Omental fat pad (tissue), 4 donors: ENCODE measurements around the gene CDC42EP5. TPM values are rescaled to one million over a fixed set of nuclear protein-coding genes. Genes with fewer than 3 reads are reported as not detected.

ENCODE experiments used
- ATAC-seq: fragments of 150-250 bp; one replicate; pipeline ENCODE4 v1.9.1; 2016; ENCODE audit warnings: mild to moderate bottlenecking, moderate library complexity; ENCODE audit not compliant: low FRiP score
- DNase-seq: peaks from one replicate; pipeline ENCODE4 v3.0.0-alpha.2; 2019; ENCODE audit warnings: low spot score
- total RNA-seq, 4 donors: library from RNA; depleted of rRNA; stranded (reverse); fragments of >200 nt; gene quantifications; one replicate each; pipeline ENCODE4 v1.1.0, GENCODE V29; 2016
- TF ChIP-seq, protein P1 (sequence below), 3 donors: fragments of 450-650 bp; IDR thresholded peaks; one replicate each; pipeline ENCODE4 v1.5.1; 2016 to 2017; ENCODE audit warnings: antibody characterized with exemption in 3 of 3, mild to moderate bottlenecking in 3 of 3, moderate library complexity in 2 of 3

CDC42EP5 gene
- total RNA-seq, 4 donors from 2014 or later, result 12.1 to 24.1 (median 17.4) TPM

DNA sequence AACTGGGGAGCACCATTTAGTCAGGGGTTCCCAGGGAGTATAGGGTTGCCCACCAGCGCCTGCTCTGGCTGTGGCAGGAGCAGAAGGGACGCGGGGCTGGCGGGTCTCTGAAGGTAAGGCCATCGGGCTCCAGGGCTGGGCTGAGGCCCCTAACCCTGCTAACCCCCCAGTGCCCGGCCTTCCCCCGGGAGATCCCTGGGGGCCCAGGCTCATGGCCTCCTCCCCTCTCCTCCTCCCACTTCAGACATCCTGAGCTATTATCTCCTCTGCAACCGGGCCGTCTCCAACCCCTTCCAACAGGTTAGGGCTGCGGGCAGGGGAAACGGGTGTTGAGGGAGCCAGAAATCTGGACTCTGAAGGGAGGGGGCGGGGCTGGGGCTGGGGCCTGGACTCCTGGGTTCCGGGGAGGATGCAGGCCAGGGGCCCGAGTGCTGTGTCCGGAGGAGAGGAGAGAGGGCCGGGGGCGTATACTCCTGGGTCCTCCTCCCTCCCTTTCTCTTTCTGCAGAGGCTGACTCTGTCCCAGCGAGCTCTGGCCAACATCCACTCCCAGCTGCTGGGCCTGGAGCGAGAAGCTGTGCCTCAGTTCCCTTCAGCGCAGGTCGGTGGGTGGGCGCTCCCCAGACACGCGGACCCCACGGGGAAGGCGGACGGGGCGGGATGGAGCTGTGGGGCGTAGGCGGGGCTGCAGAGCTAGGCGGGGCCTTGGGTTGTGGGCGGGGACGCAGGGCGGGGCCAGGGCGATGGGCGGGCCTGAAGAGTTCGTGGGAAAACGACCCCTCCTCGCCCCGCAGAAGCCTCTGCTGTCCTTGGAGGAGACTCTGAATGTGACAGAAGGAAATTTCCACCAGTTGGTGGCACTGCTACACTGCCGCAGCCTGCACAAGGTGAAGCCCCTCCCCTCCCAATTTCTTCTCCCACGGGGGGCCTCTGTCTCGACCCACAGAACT, 42.5 kb downstream of the CDC42EP5 start:
- DNase-seq (no peak), ATAC-seq (no peak)
- TF ChIP-seq, protein P1, sequence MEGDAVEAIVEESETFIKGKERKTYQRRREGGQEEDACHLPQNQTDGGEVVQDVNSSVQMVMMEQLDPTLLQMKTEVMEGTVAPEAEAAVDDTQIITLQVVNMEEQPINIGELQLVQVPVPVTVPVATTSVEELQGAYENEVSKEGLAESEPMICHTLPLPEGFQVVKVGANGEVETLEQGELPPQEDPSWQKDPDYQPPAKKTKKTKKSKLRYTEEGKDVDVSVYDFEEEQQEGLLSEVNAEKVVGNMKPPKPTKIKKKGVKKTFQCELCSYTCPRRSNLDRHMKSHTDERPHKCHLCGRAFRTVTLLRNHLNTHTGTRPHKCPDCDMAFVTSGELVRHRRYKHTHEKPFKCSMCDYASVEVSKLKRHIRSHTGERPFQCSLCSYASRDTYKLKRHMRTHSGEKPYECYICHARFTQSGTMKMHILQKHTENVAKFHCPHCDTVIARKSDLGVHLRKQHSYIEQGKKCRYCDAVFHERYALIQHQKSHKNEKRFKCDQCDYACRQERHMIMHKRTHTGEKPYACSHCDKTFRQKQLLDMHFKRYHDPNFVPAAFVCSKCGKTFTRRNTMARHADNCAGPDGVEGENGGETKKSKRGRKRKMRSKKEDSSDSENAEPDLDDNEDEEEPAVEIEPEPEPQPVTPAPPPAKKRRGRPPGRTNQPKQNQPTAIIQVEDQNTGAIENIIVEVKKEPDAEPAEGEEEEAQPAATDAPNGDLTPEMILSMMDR (IDR thresholded peaks at IDR 0.05), result no peak

DNA sequence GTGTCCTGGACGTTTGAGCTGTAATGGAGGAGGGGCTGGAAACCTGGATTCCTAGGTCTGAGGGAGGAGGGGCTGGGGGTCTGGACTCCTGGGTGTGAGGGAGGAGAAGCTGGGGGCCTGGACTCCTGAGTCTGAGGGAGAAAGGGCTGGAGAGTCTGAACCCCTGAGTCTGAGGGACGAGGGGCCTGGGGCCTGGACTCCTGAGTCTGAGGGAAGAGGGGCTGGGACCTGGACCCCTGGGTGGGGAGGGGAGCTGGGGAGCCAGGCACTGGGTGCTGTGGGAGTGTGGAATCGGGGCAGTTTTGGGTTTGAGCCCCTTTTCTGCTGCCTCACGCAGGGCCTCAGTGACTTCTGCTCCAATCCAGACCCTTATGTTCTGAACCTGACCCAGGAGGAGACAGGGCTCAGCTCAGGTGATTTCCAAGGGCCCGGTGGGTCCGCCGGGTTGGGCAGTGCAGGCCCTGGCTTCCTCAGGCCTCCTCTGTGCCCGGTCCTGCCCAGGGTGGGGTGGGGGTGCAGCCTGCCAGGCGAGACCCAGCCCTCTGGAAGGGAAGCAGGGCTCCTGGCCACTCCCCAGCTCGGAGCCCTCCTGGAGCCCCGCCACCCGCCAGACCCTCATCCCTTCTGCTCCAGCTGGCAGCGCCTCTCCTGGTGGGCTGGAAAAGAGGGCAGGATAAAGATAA, 43.4 kb downstream of the CDC42EP5 start:
- ATAC-seq, result no peak
- TF ChIP-seq, protein P1 (IDR thresholded peaks at IDR 0.05), result no peak
- DNase-seq, result no peak

DNA sequence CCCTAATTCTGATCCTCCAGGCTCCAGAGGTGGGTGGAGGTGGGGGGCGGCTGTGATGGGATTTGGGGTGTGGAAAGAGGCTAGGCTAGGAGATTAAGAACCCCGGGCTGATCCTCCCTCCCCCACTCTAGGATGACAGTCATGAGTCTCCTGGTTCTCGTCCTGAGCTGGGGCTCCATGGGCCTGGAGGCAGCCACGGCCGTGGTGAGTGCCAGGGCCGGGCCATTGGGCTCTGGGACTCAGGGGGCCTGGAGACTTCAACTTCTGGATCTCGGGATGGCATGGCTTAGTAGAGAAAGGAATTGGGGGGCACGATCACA, 44.0 kb downstream of the CDC42EP5 start:
- ATAC-seq (no peak), DNase-seq (no peak)
- TF ChIP-seq, protein P1 (IDR thresholded peaks at IDR 0.05), result no peak

DNA sequence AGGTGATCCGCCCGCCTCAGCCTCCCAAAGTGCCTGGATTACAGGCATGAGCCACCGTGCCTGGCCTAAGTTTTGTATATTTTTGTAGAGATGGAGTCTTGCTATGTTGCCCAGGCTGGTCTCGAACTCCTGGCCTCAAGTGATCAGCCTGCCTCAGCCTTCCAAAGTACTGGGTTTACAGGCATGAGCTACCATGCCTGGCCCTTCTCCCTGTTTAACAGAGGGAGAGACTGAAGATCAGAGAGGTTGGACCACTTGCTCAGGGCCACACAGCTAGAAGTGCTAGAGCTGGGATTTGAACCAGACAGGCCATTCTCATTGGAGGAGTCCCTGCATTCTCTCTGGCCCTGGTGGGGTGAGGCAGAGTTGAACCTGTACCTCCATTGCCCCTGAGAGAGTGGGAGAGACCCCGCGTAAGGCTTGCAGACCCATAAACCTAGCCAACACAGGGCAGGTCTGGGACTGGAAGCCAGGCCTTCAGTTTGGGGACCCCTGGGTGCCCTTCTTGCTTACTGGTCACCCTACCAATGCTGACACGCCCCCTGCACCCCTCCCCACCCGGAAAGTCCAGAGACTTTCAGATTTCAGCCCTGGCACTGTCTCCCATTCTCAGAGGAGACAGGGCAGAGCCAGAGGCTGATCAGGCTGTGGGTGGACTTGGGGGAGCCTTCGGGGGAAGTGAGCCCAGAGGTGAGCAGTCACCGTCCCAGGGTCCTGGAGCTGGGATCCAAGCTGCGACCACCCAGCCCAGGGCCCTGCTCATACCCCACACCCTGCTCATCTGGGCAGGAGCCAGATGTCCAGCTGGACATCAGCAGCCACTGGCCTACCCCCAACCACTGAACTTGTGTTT, 44.5 kb downstream of the CDC42EP5 start:
- TF ChIP-seq, protein P1 (IDR thresholded peaks at IDR 0.05), result no peak
- DNase-seq (no peak), ATAC-seq (no peak)

DNA sequence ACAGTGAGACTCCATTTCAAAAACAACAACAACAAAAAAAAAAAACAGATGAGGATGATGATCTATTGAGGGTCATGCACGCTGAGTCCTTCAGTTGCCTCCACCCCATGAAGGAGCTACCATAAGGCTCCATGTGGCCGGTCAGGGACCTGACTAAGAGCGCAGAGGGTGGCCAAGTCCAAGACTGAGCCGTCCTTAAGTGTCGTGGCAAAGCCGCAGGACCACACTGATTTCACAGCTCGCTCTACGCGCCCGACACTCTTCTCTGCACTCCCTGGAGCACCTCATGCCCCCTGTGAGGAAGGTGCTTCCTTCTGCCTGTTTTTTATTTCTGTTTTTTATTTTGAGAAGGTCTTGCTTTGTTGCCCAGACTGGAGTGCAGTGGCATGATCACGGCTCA, 45.5 kb downstream of the CDC42EP5 start:
- TF ChIP-seq, protein P1 (IDR thresholded peaks at IDR 0.05), result no peak
- ATAC-seq, result no peak
- no peak for DNase-seq

DNA sequence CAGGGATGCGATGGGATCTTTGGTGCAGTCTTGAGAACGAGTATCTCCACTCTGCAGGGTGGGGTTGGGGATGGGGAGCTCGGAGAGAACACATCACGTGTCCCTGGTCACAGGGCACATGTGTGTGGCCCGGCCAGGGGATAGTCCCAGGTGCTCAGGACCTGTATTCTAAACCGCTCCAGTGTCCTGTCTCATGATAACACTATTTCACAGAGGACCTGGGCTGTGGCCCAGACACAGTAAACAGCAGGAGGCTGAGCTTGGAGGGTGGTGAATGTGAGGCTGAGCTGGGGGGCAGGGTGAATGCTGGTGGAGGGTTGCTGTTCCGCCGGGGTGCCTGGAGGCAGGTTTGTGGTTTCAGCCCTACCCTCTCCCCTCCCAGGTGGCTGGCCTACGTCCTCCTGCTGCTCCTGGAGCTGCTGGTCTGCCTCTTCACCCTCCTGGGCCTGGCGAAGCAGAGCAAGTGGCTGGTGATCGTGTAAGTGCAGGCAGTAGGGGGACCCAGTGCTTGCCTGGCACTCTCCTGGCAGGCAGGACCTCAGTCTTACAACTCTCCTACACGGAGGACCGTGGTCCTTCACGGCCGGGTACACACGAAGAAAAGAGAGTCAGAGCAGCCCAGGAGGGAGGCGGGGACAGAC, 46.7 kb downstream of the CDC42EP5 start:
- TF ChIP-seq, protein P1 (IDR thresholded peaks at IDR 0.05), result no peak
- ATAC-seq, result no peak
- DNase-seq, result no peak
